Nephron progenitor cell (in vitro differentiated cells): ENCODE results near the gene TWIST1.

Experiments
- DNase-seq: peaks from one replicate; pipeline ENCODE4 v3.0.0; 2021
- H3K27ac Mint-ChIP-seq: 2 replicates; pipeline ENCODE4 v1.8.0; 2021; ENCODE audit warnings: mild to moderate bottlenecking, moderate library complexity, mixed read lengths
- H3K27me3 Mint-ChIP-seq: 2 replicates; pipeline ENCODE4 v1.8.0; 2021; ENCODE audit warnings: mild to moderate bottlenecking, low read depth, mixed read lengths; ENCODE audit not compliant: poor library complexity
- H3K36me3 Mint-ChIP-seq: 2 replicates; pipeline ENCODE4 v1.8.0; 2021; ENCODE audit warnings: low read depth, mixed read lengths
- H3K4me1 Mint-ChIP-seq: 2 replicates; pipeline ENCODE4 v1.8.0; 2021; ENCODE audit warnings: mixed read lengths
- H3K4me3 Mint-ChIP-seq: 2 replicates; pipeline ENCODE4 v1.8.0; 2021; ENCODE audit warnings: mild to moderate bottlenecking, moderate library complexity, mixed read lengths
- H3K9me3 Mint-ChIP-seq: 2 replicates; pipeline ENCODE4 v1.8.0; 2021; ENCODE audit warnings: mild to moderate bottlenecking, moderate library complexity, mixed read lengths
- CTCF ChIP-seq: fragments of 200-600 bp; sonication (generic); IDR thresholded peaks from 2 replicates; pipeline ENCODE4 v1.5.0; 2021; ENCODE audit warnings: antibody characterized with exemption

The TWIST1 gene

GRCh38 chr7:19111474-19112273, 5.8 kb downstream of the TWIST1 start:
- Mint-ChIP-seq H3K27me3 (peaks cover 96% of the 10 kb centered on the region), H3K27ac (no peak overlapping the region), H3K4me3 (peak overlapping the region; percentile 90), H3K9me3 (no peaks in the 10 kb centered on the region), H3K4me1 (peaks cover 83% of the 10 kb centered on the region), H3K36me3 (peaks cover 10% of the 10 kb centered on the region)
- DNase-seq = no peak
- TF ChIP-seq CTCF = no peak

- no peak overlapping the region for H3K27ac Mint-ChIP-seq
- peak overlapping the region; percentile 90 for H3K4me3 Mint-ChIP-seq
- H3K36me3 Mint-ChIP-seq = peaks cover 10% of the 10 kb centered on the region
- peaks cover 88% of the 10 kb centered on the region for H3K4me1 Mint-ChIP-seq
- no peaks in the 10 kb centered on the region for H3K9me3 Mint-ChIP-seq
- peaks cover 97% of the 10 kb centered on the region for H3K27me3 Mint-ChIP-seq
- TF ChIP-seq CTCF = no peak
- no peak for DNase-seq
These were observed 6.7 kb downstream of the TWIST1 start for GRCh38 chr7:19110776-19111175.

- Mint-ChIP-seq H3K4me1 (peaks cover 91% of the 10 kb centered on the region), H3K27ac (no peak overlapping the region), H3K27me3 (peaks cover 99% of the 10 kb centered on the region), H3K9me3 (no peaks in the 10 kb centered on the region), H3K4me3 (peak overlapping the region; percentile 90), H3K36me3 (peaks cover 10% of the 10 kb centered on the region)
- no peak for DNase-seq
- no peak for TF ChIP-seq CTCF
These were observed 7.3 kb downstream of the TWIST1 start for GRCh38 chr7:19110026-19110730.

- H3K27me3 Mint-ChIP-seq = peaks cover 100% of the 10 kb centered on the region
- peak overlapping the region; percentile 49 for H3K27ac Mint-ChIP-seq
- peaks cover 87% of the 10 kb centered on the region for H3K4me1 Mint-ChIP-seq
- no peak for TF ChIP-seq CTCF
- peak overlapping the region; percentile 86 for H3K4me3 Mint-ChIP-seq
- H3K9me3 Mint-ChIP-seq = no peaks in the 10 kb centered on the region
- H3K36me3 Mint-ChIP-seq = peaks cover 6% of the 10 kb centered on the region
- DNase-seq = no peak
These were observed 8.2 kb downstream of the TWIST1 start for GRCh38 chr7:19109000-19109946.

- TF ChIP-seq CTCF = no peak
- H3K9me3 Mint-ChIP-seq = no peaks in the 10 kb centered on the region
- H3K36me3 Mint-ChIP-seq = no peaks in the 10 kb centered on the region
- peak overlapping the region; percentile 94 for H3K27ac Mint-ChIP-seq
- H3K27me3 Mint-ChIP-seq = peaks cover 96% of the 10 kb centered on the region
- DNase-seq = peak; percentile 50
- peak overlapping the region; percentile 86 for H3K4me3 Mint-ChIP-seq
- H3K4me1 Mint-ChIP-seq = peaks cover 71% of the 10 kb centered on the region
These were observed 9.9 kb downstream of the TWIST1 start for GRCh38 chr7:19107356-19108146.
